HEK293 (cell line): ENCODE measurements around the gene TUNAR.

Experiments
- CTCF ChIA-PET: fragments of 350-600 bp; formaldehyde crosslinking; extraction: SDS; loops from one replicate; lab custom pipeline; 2021; ENCODE audit warnings: antibody characterized with exemption; lab: Yijun Ruan, JAX
- POLR2A ChIA-PET: fragments of 300-600 bp; formaldehyde crosslinking; extraction: SDS; loops from one replicate; lab custom pipeline; 2020; ENCODE audit warnings: antibody characterized with exemption, inconsistent platforms; lab: Yijun Ruan, JAX
- H3K27ac ChIP-seq: fragments of 200-500 bp; sonication (Bioruptor generic); 2 replicates; pipeline ENCODE4 v1.5.1; 2014; ENCODE audit warnings: low read depth, low read length, control low read depth, inconsistent platforms; ENCODE audit errors: extremely low read depth
- H3K36me3 ChIP-seq, 2 experiments: fragments of 200-500 bp in 1 of 2; sonication (Bioruptor generic) in 1 of 2; 1 replicate in 1 of 2; 2 replicates in 1 of 2; pipeline ENCODE4 v1.5.1; 2014 to 2017; ENCODE audit warnings: inconsistent platforms in 2 of 2, low read length in 2 of 2; ENCODE audit not compliant: control insufficient read depth in 2 of 2, insufficient read depth in 1 of 2
- H3K4me1 ChIP-seq: fragments of 200-500 bp; sonication (Bioruptor generic); 2 replicates; pipeline ENCODE4 v1.5.1; 2014; ENCODE audit warnings: mild to moderate bottlenecking, low read length, inconsistent platforms; ENCODE audit not compliant: control insufficient read depth, insufficient read depth
- H3K4me3 ChIP-seq: 2 replicates; pipeline ENCODE4 v1.5.1; 2011; ENCODE audit warnings: low read depth, mild to moderate bottlenecking, control low read depth, low read length, moderate library complexity
- H3K9me3 ChIP-seq: fragments of 200-500 bp; sonication (Bioruptor generic); 2 replicates; pipeline ENCODE4 v1.5.1; 2014; ENCODE audit warnings: low read depth, low read length, inconsistent platforms; ENCODE audit not compliant: control insufficient read depth, insufficient read depth
- ELK4 ChIP-seq: IDR thresholded peaks from 2 replicates; pipeline ENCODE4 v1.6.1; 2011; ENCODE audit warnings: mild to moderate bottlenecking, low read depth, low read length, borderline replicate concordance
- GLI2 ChIP-seq: fragments of 450-650 bp; formaldehyde crosslinking; IDR thresholded peaks from 2 replicates; pipeline ENCODE4; 2017; ENCODE audit warnings: missing biosample characterization, missing genetic modification characterization, low read depth, borderline replicate concordance
- HOXA7 ChIP-seq: sonication (generic); formaldehyde crosslinking; IDR thresholded peaks from 2 replicates; pipeline ENCODE4 v1.8.1; 2022; ENCODE audit warnings: missing genetic modification reagents, borderline replicate concordance
- KLF8 ChIP-seq: fragments of 450-650 bp; formaldehyde crosslinking; IDR thresholded peaks from 2 replicates; pipeline ENCODE4 v1.5.1; 2016; ENCODE audit warnings: missing biosample characterization, missing genetic modification characterization
- MYNN ChIP-seq: fragments of 450-650 bp; formaldehyde crosslinking; IDR thresholded peaks from 2 replicates; pipeline ENCODE4 v1.5.1; 2016; ENCODE audit warnings: missing biosample characterization, missing genetic modification characterization, borderline replicate concordance
- PBX3 ChIP-seq: sonication (generic); formaldehyde crosslinking; IDR thresholded peaks from 2 replicates; pipeline ENCODE4 v1.8.1; 2022; ENCODE audit warnings: mild to moderate bottlenecking, moderate library complexity, missing genetic modification reagents
- PRDM10 ChIP-seq: fragments of 450-650 bp; formaldehyde crosslinking; IDR thresholded peaks from 2 replicates; pipeline ENCODE4 v1.5.1; 2016; ENCODE audit warnings: missing biosample characterization, missing genetic modification characterization
- PRDM2 ChIP-seq: fragments of 450-650 bp; formaldehyde crosslinking; IDR thresholded peaks from 2 replicates; pipeline ENCODE4 v1.5.1; 2016; ENCODE audit warnings: missing biosample characterization, missing genetic modification characterization, borderline replicate concordance
- ZNF175 ChIP-seq: fragments of 450-650 bp; formaldehyde crosslinking; IDR thresholded peaks from 2 replicates; pipeline ENCODE4 v1.5.1; 2016; ENCODE audit warnings: missing biosample characterization, missing genetic modification characterization
- ZNF184 ChIP-seq: fragments of 450-650 bp; IDR thresholded peaks from 2 replicates; pipeline ENCODE4 v1.5.1; 2018; ENCODE audit warnings: missing biosample characterization, mild to moderate bottlenecking, missing genetic modification characterization
- ZNF19 ChIP-seq: fragments of 450-650 bp; formaldehyde crosslinking; IDR thresholded peaks from 2 replicates; pipeline ENCODE4; 2016; ENCODE audit warnings: missing biosample characterization, missing genetic modification characterization, low read depth
- ZNF202 ChIP-seq: fragments of 450-650 bp; formaldehyde crosslinking; IDR thresholded peaks from 2 replicates; pipeline ENCODE4 v1.5.1; 2016; ENCODE audit warnings: missing biosample characterization, missing genetic modification characterization, borderline replicate concordance
- ZNF501 ChIP-seq: fragments of 450-650 bp; formaldehyde crosslinking; IDR thresholded peaks from 2 replicates; pipeline ENCODE4 v1.5.1; 2016; ENCODE audit warnings: missing biosample characterization, missing genetic modification characterization
- ZNF513 ChIP-seq: fragments of 450-650 bp; IDR thresholded peaks from 2 replicates; pipeline ENCODE4 v1.5.1; 2018; ENCODE audit warnings: missing biosample characterization, missing genetic modification characterization
- ZNF530 ChIP-seq: fragments of 450-650 bp; formaldehyde crosslinking; IDR thresholded peaks from 2 replicates; pipeline ENCODE4 v1.5.1; 2016; ENCODE audit warnings: low read depth, missing biosample characterization, missing genetic modification characterization
- ZNF600 ChIP-seq: fragments of 450-650 bp; formaldehyde crosslinking; IDR thresholded peaks from 2 replicates; pipeline ENCODE4 v1.5.1; 2016; ENCODE audit warnings: missing biosample characterization, missing genetic modification characterization
- ZNF670 ChIP-seq: fragments of 450-650 bp; formaldehyde crosslinking; IDR thresholded peaks from 2 replicates; pipeline ENCODE4 v1.5.1; 2016; ENCODE audit warnings: missing biosample characterization, missing genetic modification characterization, low read depth

The TUNAR gene

GRCh38 chr14:95850429-95850828 lies 26.2 kb upstream of the TUNAR start:
- H3K27ac ChIP-seq: no peak overlapping the region
- ChIA-PET POLR2A (no interaction called here), CTCF (no interaction called here)
- H3K4me1 ChIP-seq: no peaks in the 10 kb centered on the region
- H3K4me3 ChIP-seq: no peak overlapping the region
- no peaks in the 10 kb centered on the region for H3K9me3 ChIP-seq
- TF ChIP-seq ZNF501 (tag by site-specific recombination) (no peak), ZNF513 (tag by site-specific recombination) (no peak), ZNF175 (tag by site-specific recombination) (no peak), ZNF202 (tag by site-specific recombination) (no peak), GLI2 (no peak), KLF8 (tag by site-specific recombination) (no peak), PRDM10 (tag by site-specific recombination) (no peak), MYNN (tag by site-specific recombination) (no peak), ZNF600 (tag by site-specific recombination) (no peak), ELK4 (no peak), PBX3 (CRISPR knock-in tag) (no peak), ZNF19 (tag by site-specific recombination) (no peak)
- H3K36me3 ChIP-seq: no peaks in the 10 kb centered on the region

- no peak overlapping the region for H3K4me3 ChIP-seq
- H3K36me3 ChIP-seq: no peaks in the 10 kb centered on the region
- ChIA-PET POLR2A (no interaction called here), CTCF (no interaction called here)
- TF ChIP-seq HOXA7 (CRISPR knock-in tag) (no peak), ZNF670 (tag by site-specific recombination) (no peak)
- no peaks in the 10 kb centered on the region for H3K9me3 ChIP-seq
- H3K4me1 ChIP-seq: no peaks in the 10 kb centered on the region
- no peak overlapping the region for H3K27ac ChIP-seq
These were observed 21.0 kb upstream of the TUNAR start for GRCh38 chr14:95855606-95856005.

GRCh38 chr14:95857275-95857674 lies 19.4 kb upstream of the TUNAR start:
- H3K9me3 ChIP-seq: no peaks in the 10 kb centered on the region
- no peak overlapping the region for H3K27ac ChIP-seq
- H3K36me3 ChIP-seq: no peaks in the 10 kb centered on the region
- CTCF ChIA-PET: interaction anchor here (0.5 to 0.7 kb wide), 2 partner anchors 81 to 136 kb away, joined by 4 read pairs; no protein-coding TSS in a partner anchor
- H3K4me1 ChIP-seq: no peaks in the 10 kb centered on the region
- POLR2A ChIA-PET: no interaction called here
- H3K4me3 ChIP-seq: no peak overlapping the region
- no peak for TF ChIP-seq PRDM2 (tag by site-specific recombination)
- no peak for TF ChIP-seq ZNF530 (tag by site-specific recombination)
- no peak for TF ChIP-seq ZNF184 (tag by site-specific recombination)
